GM12891 (cell line): Measurements from ENCODE around the gene KIDINS220. TPM values are rescaled to one million over a fixed set of nuclear protein-coding genes. Genes with fewer than 3 reads are reported as not detected.

Experiments
- DNase-seq: peaks from one replicate; pipeline ENCODE4 v3.0.0; 2011; ENCODE audit warnings: low spot score; ENCODE audit not compliant: insufficient read length
- FAIRE-seq: peaks from 2 replicates; lab custom pipeline; 2011; peaks lifted over from hg19 to GRCh38; lab: Jason Lieb, UNC
- PAX5 ChIP-seq: IDR thresholded peaks from 2 replicates; pipeline ENCODE4 v1.6.1; 2011; ENCODE audit warnings: low read length, moderate library complexity, mild to moderate bottlenecking; ENCODE audit not compliant: insufficient read depth, severe bottlenecking
- POLR2A ChIP-seq: IDR thresholded peaks from 2 replicates; pipeline ENCODE4 v1.6.1; 2011; ENCODE audit warnings: low read depth, low read length, control low read depth
- POLR2AphosphoS5 ChIP-seq: IDR thresholded peaks from 2 replicates; pipeline ENCODE4 v1.6.1; 2011; ENCODE audit warnings: low read depth, low read length, control low read depth
- POU2F2 ChIP-seq: IDR thresholded peaks from 2 replicates; pipeline ENCODE4 v1.6.1; 2011; ENCODE audit warnings: low read depth, mild to moderate bottlenecking, control low read depth, low read length, moderate library complexity
- SPI1 ChIP-seq: IDR thresholded peaks from 2 replicates; pipeline ENCODE4 v1.6.1; 2011; ENCODE audit warnings: low read depth, low read length, control low read depth
- TAF1 ChIP-seq: IDR thresholded peaks from 2 replicates; pipeline ENCODE4 v1.6.1; 2011; ENCODE audit warnings: low read depth, low read length, control low read depth
- polyA plus RNA-seq: library from polyadenylated mRNA; unstranded; fragments of >200 nt; gene quantifications from one replicate; pipeline ENCODE4 v1.2.1, GENCODE V29; 2012; ENCODE audit warnings: low read depth, missing spikeins, inconsistent platforms; ENCODE audit not compliant: missing spikeins

Gene KIDINS220
- 8.4 TPM for polyA plus RNA-seq

- FAIRE-seq (peak; percentile 77), DNase-seq (peak; percentile 98)
- TF ChIP-seq POU2F2: 0 out of 2 replicates have a peak, but pooled peaks have one; percentile 56
- TF ChIP-seq TAF1: peak; percentile 89
- no peak for TF ChIP-seq PAX5
- peak; percentile 87 for TF ChIP-seq POLR2AphosphoS5
- TF ChIP-seq POLR2A: peak; percentile 88
These were observed at the start of gene KIDINS220 for GRCh38 chr2:8836971-8837794. KIDINS220 (minus strand) TSS chr2:8837613; CDS start chr2:8827093, 10,520 bp downstream.

- no peak for FAIRE-seq
- TF ChIP-seq POU2F2: no peak
- TF ChIP-seq POLR2AphosphoS5: no peak
- TF ChIP-seq SPI1: no peak
- no peak for DNase-seq
These were observed 49.5 kb upstream of the KIDINS220 start for GRCh38 chr2:8886876-8887275.

- DNase-seq (no peak), FAIRE-seq (no peak)
- TF ChIP-seq PAX5 (no peak), POLR2A (no peak), POLR2AphosphoS5 (no peak), POU2F2 (no peak), SPI1 (no peak), TAF1 (no peak)
These were observed 48.7 kb upstream of the KIDINS220 start for GRCh38 chr2:8886202-8886518.

GRCh38 chr2:8885449-8886201 is 48.2 kb upstream of the KIDINS220 start:
- FAIRE-seq (no peak), DNase-seq (no peak)
- no peak for TF ChIP-seq POLR2A
- TF ChIP-seq POLR2AphosphoS5: no peak
- TF ChIP-seq SPI1: no peak
- TF ChIP-seq PAX5: no peak
- no peak for TF ChIP-seq TAF1

GRCh38 chr2:8884812-8885211 is 47.4 kb upstream of the KIDINS220 start:
- TF ChIP-seq POU2F2: no peak
- TF ChIP-seq TAF1: no peak
- TF ChIP-seq POLR2A: no peak
- no peak for TF ChIP-seq SPI1
- no peak for TF ChIP-seq PAX5
- no peak for TF ChIP-seq POLR2AphosphoS5
- DNase-seq (no peak), FAIRE-seq (no peak)

GRCh38 chr2:8882094-8882493 is 44.7 kb upstream of the KIDINS220 start:
- DNase-seq (no peak), FAIRE-seq (no peak)
- TF ChIP-seq TAF1: no peak

- no peak for FAIRE-seq
- TF ChIP-seq TAF1: no peak
- no peak for TF ChIP-seq SPI1
- TF ChIP-seq POLR2AphosphoS5: no peak
- no peak for TF ChIP-seq POLR2A
- no peak for TF ChIP-seq PAX5
- TF ChIP-seq POU2F2: no peak
These were observed 40.5 kb upstream of the KIDINS220 start for GRCh38 chr2:8877894-8878293.

GRCh38 chr2:8877332-8877731 is 39.9 kb upstream of the KIDINS220 start:
- TF ChIP-seq TAF1 (no peak), SPI1 (no peak), POLR2AphosphoS5 (no peak), PAX5 (no peak), POLR2A (no peak), POU2F2 (no peak)
- DNase-seq (no peak), FAIRE-seq (no peak)

More at GRCh38 chr2:8877894-8878293, 40.5 kb upstream of the KIDINS220 start:
- no peak for DNase-seq

GRCh38 chr2:8876628-8877027 is 39.2 kb upstream of the KIDINS220 start:
- DNase-seq: no peak
- no peak for FAIRE-seq
- no peak for TF ChIP-seq SPI1
- no peak for TF ChIP-seq POU2F2
- no peak for TF ChIP-seq TAF1
- TF ChIP-seq POLR2AphosphoS5: no peak
- no peak for TF ChIP-seq PAX5
- no peak for TF ChIP-seq POLR2A
